GM13976 (cell line): ENCODE results near the gene ADAR.
A peak's percentile ranks its signal among the peaks of the same experiment; 100 is the strongest.

Source experiments
- DNase-seq: peaks from one replicate; pipeline ENCODE4 v3.0.0; 2012; ENCODE audit warnings: low spot score
- CTCF ChIP-seq: IDR thresholded peaks from 2 replicates; pipeline ENCODE4 v1.5.1; 2012; ENCODE audit warnings: borderline replicate concordance, mild to moderate bottlenecking; ENCODE audit not compliant: insufficient read depth; ENCODE audit errors: extremely low read depth, missing control alignments, control extremely low read depth
- in situ Hi-C: fragments of 300-500 bp; cut with MboI; formaldehyde crosslinking; loops from one replicate; pipeline ENCODE4 v1.12.0; 2022; ENCODE audit warnings: low sequenced_read_pairs, mixed read lengths, inconsistent platforms; ENCODE audit not compliant: unreplicated experiment

Gene ADAR

GRCh38 chr1:154533952-154534844 lies 73.8 kb downstream of the ADAR start:
- DNase-seq: peak; percentile 45
- TF ChIP-seq CTCF: peak; percentile 20
- in situ Hi-C loops: no loop called here
